Measurements from ENCODE around the gene LMX1A. TPM values are rescaled to one million over a fixed set of nuclear protein-coding genes. Genes with fewer than 3 reads are reported as not detected.

Gene LMX1A
- total and polyA plus RNA-seq, 2 experiments from 2014 or later: not detected

GRCh38 chr1:165313903-165314302 is 42.6 kb downstream of the LMX1A start:
- H3K4me3 Mint-ChIP-seq: no peak overlapping the region
- Histone ChIP-seq H3K4me2 (no peak overlapping the region), H3K79me2 (replicated peaks; ENCODE audit: insufficient read depth) (no peaks in the 10 kb centered on the region), H3K27ac (ENCODE audit: low read depth) (no peak overlapping the region), H2AFZ (no peak overlapping the region), H3K4me3 (no peak overlapping the region), H3K36me3 (ENCODE audit: insufficient read depth) (no peaks in the 10 kb centered on the region), H3K27me3 (ENCODE audit: insufficient read depth) (no peaks in the 10 kb centered on the region), H3K4me1 (ENCODE audit: insufficient read depth) (no peaks in the 10 kb centered on the region), H3K9me2 (ENCODE audit: insufficient read depth) (no peaks in the 10 kb centered on the region), H3F3A (replicated peaks; ENCODE audit: low read depth) (no peaks in the 10 kb centered on the region), H4K20me1 (replicated peaks; ENCODE audit: insufficient read depth) (no peaks in the 10 kb centered on the region)
- no peak overlapping the region for H3K27ac Mint-ChIP-seq
- ATAC-seq: peak; percentile 45; the same call in 1 of the 3 replicates
- TF ChIP-seq, protein P1, sequence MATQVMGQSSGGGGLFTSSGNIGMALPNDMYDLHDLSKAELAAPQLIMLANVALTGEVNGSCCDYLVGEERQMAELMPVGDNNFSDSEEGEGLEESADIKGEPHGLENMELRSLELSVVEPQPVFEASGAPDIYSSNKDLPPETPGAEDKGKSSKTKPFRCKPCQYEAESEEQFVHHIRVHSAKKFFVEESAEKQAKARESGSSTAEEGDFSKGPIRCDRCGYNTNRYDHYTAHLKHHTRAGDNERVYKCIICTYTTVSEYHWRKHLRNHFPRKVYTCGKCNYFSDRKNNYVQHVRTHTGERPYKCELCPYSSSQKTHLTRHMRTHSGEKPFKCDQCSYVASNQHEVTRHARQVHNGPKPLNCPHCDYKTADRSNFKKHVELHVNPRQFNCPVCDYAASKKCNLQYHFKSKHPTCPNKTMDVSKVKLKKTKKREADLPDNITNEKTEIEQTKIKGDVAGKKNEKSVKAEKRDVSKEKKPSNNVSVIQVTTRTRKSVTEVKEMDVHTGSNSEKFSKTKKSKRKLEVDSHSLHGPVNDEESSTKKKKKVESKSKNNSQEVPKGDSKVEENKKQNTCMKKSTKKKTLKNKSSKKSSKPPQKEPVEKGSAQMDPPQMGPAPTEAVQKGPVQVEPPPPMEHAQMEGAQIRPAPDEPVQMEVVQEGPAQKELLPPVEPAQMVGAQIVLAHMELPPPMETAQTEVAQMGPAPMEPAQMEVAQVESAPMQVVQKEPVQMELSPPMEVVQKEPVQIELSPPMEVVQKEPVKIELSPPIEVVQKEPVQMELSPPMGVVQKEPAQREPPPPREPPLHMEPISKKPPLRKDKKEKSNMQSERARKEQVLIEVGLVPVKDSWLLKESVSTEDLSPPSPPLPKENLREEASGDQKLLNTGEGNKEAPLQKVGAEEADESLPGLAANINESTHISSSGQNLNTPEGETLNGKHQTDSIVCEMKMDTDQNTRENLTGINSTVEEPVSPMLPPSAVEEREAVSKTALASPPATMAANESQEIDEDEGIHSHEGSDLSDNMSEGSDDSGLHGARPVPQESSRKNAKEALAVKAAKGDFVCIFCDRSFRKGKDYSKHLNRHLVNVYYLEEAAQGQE (IDR thresholded peaks at IDR 0.05; ENCODE audit: unreplicated experiment): no peak
- TF ChIP-seq STAT1 (IDR thresholded peaks at IDR 0.05; ENCODE audit: unreplicated experiment) (no peak), EZH2phosphoT487 (IDR thresholded peaks at IDR 0.05; ENCODE audit: unreplicated experiment) (no peak), ETS1 (IDR thresholded peaks at IDR 0.05) (no peak), EZH2 (IDR thresholded peaks at IDR 0.05; ENCODE audit: low read depth, unreplicated experiment) (no peak), POLR2AphosphoS5 (IDR thresholded peaks at IDR 0.05; ENCODE audit: low read depth) (no peak), ZNF331 (CRISPR knock-in tag; IDR thresholded peaks at IDR 0.05; ENCODE audit: low read depth) (no peak), NANOG (IDR thresholded peaks at IDR 0.05; ENCODE audit: borderline replicate concordance) (no peak), ZNF114 (CRISPR knock-in tag; IDR thresholded peaks at IDR 0.05) (no peak), CTCF (conservative IDR thresholded peaks at IDR 0.05; ENCODE audit: low read depth in 2 of 2) (no peak), JUNB (IDR thresholded peaks at IDR 0.05; ENCODE audit: unreplicated experiment) (no peak), CREB1 (CRISPR knock-in tag; IDR thresholded peaks at IDR 0.05; ENCODE audit: low read depth) (no peak)
- TF ChIP-seq, protein P2, sequence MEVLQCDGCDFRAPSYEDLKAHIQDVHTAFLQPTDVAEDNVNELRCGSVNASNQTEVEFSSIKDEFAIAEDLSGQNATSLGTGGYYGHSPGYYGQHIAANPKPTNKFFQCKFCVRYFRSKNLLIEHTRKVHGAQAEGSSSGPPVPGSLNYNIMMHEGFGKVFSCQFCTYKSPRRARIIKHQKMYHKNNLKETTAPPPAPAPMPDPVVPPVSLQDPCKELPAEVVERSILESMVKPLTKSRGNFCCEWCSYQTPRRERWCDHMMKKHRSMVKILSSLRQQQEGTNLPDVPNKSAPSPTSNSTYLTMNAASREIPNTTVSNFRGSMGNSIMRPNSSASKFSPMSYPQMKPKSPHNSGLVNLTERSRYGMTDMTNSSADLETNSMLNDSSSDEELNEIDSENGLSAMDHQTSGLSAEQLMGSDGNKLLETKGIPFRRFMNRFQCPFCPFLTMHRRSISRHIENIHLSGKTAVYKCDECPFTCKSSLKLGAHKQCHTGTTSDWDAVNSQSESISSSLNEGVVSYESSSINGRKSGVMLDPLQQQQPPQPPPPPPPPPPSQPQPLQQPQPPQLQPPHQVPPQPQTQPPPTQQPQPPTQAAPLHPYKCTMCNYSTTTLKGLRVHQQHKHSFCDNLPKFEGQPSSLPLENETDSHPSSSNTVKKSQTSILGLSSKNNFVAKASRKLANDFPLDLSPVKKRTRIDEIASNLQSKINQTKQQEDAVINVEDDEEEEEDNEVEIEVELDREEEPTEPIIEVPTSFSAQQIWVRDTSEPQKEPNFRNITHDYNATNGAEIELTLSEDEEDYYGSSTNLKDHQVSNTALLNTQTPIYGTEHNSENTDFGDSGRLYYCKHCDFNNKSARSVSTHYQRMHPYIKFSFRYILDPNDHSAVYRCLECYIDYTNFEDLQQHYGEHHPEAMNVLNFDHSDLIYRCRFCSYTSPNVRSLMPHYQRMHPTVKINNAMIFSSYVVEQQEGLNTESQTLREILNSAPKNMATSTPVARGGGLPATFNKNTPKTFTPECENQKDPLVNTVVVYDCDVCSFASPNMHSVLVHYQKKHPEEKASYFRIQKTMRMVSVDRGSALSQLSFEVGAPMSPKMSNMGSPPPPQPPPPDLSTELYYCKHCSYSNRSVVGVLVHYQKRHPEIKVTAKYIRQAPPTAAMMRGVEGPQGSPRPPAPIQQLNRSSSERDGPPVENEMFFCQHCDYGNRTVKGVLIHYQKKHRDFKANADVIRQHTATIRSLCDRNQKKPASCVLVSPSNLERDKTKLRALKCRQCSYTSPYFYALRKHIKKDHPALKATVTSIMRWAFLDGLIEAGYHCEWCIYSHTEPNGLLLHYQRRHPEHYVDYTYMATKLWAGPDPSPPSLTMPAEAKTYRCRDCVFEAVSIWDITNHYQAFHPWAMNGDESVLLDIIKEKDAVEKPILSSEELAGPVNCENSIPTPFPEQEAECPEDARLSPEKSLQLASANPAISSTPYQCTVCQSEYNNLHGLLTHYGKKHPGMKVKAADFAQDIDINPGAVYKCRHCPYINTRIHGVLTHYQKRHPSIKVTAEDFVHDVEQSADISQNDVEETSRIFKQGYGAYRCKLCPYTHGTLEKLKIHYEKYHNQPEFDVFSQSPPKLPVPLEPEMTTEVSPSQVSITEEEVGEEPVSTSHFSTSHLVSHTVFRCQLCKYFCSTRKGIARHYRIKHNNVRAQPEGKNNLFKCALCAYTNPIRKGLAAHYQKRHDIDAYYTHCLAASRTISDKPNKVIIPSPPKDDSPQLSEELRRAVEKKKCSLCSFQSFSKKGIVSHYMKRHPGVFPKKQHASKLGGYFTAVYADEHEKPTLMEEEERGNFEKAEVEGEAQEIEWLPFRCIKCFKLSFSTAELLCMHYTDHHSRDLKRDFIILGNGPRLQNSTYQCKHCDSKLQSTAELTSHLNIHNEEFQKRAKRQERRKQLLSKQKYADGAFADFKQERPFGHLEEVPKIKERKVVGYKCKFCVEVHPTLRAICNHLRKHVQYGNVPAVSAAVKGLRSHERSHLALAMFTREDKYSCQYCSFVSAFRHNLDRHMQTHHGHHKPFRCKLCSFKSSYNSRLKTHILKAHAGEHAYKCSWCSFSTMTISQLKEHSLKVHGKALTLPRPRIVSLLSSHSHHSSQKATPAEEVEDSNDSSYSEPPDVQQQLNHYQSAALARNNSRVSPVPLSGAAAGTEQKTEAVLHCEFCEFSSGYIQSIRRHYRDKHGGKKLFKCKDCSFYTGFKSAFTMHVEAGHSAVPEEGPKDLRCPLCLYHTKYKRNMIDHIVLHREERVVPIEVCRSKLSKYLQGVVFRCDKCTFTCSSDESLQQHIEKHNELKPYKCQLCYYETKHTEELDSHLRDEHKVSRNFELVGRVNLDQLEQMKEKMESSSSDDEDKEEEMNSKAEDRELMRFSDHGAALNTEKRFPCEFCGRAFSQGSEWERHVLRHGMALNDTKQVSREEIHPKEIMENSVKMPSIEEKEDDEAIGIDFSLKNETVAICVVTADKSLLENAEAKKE (CRISPR knock-in tag; IDR thresholded peaks at IDR 0.05): no peak
- H3K27me3 Mint-ChIP-seq (ENCODE audit: insufficient read depth, low read depth, poor library complexity): peaks cover 4% of the 10 kb centered on the region
- H3K4me1 Mint-ChIP-seq: peaks cover 2% of the 10 kb centered on the region; the same call in 2 of the 3 replicates
- H3K36me3 Mint-ChIP-seq (ENCODE audit: low read depth): 0 out of 3 replicates have a peak, but pooled peaks cover 2% of the 10 kb centered on the region
- DNase-seq (ENCODE audit: low spot score): peak; percentile 8
- H3K9me3 Mint-ChIP-seq: peaks cover 6% of the 10 kb centered on the region; the same call in 2 of the 3 replicates

Data from GM23338 (cell line).